GM18499 (cell line): Measurements from ENCODE around the gene FAM170B.

Source experiments
- ATAC-seq: cut with Tn5 transposase; IDR thresholded peaks from one replicate; pipeline ENCODE4 v1.9.1; 2021; ENCODE audit warnings: moderate number of reproducible peaks; ENCODE audit not compliant: insufficient read depth, unreplicated experiment

The FAM170B gene

DNA sequence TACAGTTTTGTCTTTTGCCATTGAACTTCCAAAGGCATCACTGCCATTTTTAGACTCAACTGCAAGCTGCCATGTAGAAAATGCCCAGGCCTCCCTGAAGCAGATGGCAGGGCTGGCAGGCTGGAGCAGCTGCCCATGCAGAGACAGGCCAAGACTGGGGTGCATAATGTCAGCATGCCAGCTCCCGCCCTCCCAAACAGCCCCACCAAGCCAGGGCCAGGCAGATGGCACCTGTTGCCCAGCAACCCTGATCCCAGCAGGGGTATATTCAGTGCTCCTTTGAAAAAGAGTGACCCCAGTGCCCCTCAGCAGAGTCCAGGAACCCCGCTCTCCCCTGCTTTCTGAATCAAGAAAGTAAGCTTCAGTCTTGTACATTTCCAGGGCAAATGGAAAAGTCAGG lies 51.1 kb downstream of the FAM170B start:
- no peak for ATAC-seq

DNA sequence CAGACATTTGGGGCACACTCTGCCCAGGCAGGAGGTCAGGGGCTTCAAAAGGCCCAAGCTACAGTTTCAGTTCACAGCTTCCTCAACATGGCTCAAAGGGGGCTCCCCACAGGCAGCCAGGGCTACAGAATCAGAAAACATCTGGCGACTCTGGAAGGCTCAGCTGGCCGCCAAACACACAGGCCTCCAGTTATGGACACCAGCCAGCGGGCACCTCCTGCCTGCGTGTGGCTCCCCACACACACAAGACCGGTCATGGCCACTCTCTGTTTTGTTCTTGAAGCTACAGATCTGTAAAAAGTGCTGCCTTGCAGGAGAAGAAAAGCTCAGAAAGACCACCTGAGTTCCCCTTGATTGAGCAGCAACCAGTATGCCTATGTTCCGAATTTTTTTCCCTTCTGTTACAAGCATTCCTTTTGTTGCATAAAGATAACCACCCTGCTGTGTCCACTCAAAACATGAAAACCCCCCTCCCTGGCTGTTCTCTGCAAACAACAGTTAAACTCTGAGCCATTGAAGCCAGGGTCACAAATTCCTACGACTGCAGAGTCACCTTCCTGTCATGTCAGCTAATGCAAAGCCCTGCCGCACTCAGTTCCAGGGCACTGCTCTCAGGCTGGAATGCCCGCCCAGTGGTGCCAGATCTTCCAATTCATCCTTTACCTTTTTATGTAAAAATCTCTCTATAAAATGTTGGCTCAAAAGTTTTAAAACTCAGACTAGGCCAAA lies 52.1 kb downstream of the FAM170B start:
- ATAC-seq: no peak
